Stimulated activated CD8-positive, alpha-beta memory T cell treated with anti-CD3 and anti-CD28 coated beads, Interleukin-4, amount 100 ng/mL, for 1 hour (primary cell): ENCODE data around the gene RPS2.
"Not testable (repeated sequence)": the region's sequence is repeated elsewhere in the genome, so short reads cannot be mapped to it uniquely, and the experiment has no call there.

Experiments
- DNase-seq, 2 donors: peaks; one replicate each; pipeline ENCODE4 v3.0.0-alpha.2; 2020; ENCODE audit warnings: low read depth in 2 of 2, low spot score in 1 of 2

Gene RPS2

DNA sequence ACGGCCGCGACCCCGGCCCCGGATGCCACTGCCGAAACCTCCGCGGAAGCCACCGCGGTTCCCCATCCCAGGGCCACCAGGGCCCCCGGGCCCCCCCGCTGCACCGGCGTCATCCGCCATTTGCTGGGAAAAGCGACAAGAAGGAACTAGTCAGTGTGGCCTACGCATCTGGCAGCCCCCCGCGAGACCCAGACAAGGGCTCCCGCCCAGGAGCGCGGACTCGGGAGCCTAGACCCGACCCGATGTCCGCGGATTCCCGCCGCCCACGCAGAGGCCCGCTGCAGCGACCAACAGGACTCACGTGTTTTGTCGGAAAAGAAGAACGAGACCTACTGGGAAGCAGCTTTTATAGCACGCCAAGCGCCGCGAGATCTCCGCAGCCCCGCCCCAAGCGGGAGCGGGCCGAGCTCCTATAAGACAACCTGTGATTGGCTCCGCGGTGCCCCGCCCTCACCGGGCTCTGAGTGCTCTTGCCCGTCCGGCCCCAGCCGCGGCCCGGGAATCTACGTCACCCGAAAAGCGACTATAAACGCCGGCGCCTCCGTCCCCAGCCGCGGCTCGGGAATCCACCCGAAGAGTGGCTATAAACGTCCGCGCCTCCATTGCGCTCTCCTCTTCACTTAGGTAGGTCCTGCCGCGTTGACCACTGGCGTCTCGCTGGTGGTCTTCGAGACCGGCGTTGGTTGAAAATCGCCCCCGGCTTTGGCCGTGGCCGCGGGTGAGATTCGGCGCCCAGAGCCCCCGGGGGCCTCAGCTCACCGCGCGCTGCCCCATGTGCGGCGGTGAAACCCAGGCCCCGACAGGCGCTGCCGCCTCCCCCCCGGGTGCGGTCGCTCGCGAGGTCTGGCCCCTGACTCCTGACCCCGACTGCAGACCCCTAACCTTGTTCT is at the start of gene RPS2:
TSS of gene RPS2 (minus strand) at position 321 of the 890 bp plus-strand sequence. CDS start at position 120, 201 bp downstream.
- peak; percentile 92 to 95 for DNase-seq

DNA sequence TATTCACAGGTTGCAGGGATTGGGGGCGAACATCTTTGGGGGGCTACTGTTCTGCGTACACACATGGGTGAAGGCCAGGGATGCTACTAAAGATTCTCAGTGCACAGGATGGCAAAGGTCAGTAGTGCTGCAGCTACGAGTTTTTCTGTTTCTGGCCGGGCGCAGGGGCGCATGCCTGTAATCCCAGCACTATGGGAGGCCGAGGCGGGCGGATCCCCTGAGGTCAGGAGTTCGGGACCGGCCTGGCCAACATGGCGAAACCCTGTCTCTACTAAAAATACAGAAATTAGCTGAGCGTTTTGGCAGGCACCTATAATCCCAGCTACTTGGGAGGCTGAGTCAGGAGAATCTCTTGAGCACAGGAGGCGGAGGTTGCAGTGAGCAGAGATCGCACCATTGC is 48.9 kb upstream of the RPS2 start:
- no peak for DNase-seq

DNA sequence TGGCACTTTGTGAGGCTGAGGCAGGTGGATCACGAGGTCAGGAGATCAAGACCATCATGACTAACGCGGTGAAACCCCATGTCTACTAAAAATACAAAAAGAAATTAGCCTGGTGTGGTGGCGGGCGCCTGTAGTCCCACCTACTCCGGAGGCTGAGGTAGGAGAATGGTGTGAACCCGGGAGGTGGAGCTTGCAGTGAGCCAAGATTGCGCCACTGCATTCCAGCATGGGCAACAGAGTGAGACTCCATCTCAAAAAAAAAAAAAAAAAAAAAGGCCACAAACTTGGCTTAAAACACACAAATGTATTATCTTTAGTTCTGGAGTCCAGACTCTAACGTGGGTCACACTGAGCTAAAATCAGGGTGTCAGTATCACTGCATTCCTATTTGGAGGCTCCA is 47.1 kb upstream of the RPS2 start:
- DNase-seq: not testable (repeated sequence)

DNA sequence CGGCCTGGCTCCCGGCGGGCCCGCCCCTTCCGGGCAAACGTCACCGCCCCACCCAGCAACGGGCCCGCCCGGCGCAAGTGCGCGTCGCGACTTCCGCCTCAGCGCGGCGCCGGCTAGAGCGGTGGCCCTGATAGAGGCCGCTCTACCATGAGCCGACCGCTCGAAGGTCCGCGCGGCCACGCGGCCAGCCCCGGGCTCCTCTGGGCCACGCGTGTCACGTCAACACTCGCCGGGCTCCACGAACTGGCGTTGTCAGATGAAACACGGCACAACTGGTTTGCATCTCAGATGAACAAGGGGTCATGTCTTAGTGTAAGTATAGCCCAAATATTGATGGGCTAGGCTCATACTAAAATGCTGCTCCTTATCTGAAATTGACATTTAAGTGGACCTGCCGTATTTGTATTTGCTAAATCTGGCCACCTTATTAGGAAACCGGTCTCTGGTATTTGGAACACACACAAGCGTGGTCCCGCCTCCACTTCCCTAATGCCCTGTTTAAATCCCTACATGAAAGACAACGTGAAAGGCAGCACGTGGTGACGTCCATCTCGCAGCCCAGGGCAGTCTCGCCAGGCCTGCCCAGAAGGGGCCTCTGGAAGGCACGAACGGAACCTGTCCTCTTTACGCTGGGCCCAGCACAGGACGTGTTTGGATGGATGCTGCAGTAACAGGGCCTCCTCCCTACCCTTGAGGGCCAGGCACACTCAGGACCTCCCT is 45.3 kb upstream of the RPS2 start, which contains the start of gene ZNF598:
TSS of gene ZNF598 (minus strand) at position 31 of the 720 bp plus-strand sequence.
- peak in 1 of 2 donors; percentile 60 for DNase-seq

DNA sequence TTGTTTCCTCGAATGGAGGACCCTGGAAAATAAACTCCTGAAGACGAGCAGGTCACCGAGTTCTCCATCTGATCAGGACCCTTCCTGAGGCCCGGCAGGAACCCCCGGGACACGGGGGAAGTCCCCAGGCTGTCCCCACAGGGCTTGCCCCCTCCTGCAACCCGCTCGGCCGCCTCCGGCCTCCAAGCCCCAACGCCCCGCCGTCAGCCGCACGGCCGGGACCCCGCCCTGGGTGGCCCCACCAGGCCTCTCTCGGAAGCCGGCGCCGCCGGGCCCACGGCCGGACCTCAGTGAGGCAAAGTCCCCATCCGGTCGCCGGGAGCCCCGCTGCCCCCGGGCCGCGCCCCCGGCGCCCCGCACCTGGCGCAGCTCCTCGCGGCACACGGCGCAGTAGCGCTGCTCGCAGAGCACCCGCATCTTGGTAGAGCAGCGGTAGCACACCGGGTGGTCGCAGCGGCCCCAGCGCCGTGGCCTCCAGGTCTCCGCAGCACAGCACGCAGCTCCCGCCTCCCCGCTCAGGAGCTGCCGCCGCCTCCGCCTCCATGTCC is 44.6 kb upstream of the RPS2 start:
- DNase-seq: no peak

DNA sequence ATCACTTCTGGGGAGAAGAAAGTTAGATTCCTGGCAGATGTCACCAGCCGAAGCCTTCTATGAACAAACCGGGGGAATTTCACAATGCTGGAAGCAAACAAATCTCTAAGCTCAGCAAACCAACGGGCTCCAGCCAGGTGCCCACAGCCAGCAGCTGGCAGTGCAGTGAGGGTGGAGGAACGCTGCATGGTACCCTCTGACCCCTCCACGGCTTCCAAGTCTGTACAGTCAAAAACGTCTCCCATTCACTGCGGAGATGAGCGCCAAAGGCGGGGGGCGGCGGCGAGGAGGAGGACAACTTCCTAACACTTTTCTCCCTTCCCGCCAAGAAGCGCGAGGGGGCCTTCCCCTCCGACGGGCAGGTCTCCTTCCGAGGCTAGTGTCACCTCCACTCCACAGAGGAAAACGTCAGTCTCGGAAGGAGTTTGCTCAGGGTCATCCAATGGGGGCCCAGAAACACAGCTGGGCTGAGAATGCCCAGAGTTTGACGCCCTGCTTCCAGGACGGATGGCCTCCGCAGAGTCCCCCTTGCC is 44.1 kb upstream of the RPS2 start:
- no peak for DNase-seq

DNA sequence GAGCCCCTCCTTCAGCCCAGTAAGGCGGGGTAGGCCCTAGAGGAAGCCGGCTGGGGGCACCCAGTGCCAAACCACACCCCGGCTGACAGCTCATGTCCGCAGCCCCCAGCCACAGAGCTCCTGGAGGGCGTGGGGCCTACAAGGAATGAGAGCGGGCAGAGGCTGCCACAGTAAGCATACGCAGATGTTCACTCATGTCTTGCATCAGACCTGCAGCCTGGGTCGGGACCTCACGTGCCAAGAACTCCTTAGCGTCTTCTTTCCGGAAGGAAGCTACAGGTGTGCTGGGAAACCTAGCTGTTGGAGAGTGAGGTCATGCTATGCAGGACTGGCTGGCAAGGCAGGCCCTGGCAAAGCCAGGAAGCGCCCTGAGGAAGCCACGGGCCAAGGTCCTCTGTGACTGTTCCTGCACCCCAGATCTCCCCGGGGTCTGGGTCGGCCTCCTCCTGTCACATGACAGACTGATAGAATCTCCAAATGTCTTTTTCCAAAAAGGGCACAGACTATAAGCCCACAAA is 43.4 kb upstream of the RPS2 start:
- no peak for DNase-seq

DNA sequence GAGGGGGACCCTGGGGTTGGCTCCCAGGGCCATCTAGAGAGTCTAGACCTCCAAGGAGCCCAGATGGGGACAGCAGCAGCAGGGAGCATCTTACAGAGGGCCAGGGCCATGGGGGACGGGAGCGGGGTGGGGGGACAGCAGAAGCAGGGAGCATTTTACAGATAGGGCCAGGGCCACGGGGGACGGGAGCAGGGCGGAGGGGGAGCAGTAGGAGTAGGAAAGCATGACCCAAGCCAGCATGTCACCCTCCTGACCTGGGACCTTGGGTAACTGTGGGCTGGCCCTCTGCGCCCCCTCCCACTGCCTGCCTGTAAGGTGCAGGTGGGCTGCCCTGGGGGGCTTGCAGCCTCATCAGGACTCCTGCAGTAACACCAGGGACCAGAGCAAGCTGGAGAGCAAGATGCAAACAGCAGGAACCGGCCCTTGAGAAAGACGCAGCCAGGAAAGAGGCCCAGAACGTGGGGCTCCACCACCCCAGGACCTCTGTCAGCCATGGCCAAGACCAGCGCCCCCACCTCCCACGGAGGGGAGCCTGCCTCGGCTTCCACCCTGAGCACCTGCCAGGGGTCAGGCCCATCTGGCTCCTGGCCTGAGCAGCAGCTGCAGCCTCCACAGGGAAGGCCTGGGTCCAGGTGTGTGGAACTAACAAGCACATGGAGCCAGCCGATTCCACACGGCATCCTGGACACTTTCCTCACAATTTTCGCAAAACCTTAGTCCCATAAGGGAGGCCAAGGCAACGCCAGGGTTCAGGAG is 42.6 kb upstream of the RPS2 start:
- no peak for DNase-seq

DNA sequence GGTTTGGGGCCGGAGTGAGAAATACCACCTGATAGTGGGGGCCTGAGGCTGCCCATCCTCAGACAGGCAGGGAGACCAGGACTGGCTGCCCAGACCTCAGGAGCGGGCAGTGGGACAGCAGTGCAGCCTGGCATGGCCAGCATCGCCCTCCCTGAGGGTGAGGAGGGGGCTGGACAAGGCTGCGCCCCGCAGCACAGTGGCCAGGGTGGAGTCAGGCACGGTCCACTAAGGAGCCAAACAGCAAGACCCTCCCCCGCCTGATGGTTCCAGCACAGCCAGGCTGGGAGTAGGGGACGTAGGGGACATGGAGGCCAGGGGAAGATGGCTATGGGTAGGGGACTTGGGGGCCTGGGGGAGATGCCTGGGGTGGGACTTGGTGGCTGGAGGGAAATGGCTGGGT is 41.7 kb upstream of the RPS2 start:
- DNase-seq: no peak

DNA sequence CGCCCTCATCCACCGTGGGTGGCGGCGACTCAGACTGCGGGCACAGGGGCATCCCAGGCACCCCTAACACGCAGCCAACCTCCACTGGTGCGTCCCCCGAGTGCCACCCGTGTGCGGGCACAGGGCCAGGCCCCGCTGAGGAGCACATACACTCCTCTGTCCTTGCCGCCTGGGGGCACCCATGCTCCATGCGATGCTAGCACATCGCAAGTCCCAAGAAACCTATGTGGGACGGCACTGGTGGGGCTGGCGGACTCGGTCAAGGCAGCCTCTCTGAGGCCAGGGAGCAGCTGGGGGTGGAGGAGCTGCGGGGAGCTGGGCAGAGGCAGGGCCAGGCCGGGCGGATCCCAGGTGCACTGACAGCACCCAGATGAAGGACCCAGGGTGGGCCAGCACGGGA is 41.0 kb upstream of the RPS2 start:
- DNase-seq: no peak

DNA sequence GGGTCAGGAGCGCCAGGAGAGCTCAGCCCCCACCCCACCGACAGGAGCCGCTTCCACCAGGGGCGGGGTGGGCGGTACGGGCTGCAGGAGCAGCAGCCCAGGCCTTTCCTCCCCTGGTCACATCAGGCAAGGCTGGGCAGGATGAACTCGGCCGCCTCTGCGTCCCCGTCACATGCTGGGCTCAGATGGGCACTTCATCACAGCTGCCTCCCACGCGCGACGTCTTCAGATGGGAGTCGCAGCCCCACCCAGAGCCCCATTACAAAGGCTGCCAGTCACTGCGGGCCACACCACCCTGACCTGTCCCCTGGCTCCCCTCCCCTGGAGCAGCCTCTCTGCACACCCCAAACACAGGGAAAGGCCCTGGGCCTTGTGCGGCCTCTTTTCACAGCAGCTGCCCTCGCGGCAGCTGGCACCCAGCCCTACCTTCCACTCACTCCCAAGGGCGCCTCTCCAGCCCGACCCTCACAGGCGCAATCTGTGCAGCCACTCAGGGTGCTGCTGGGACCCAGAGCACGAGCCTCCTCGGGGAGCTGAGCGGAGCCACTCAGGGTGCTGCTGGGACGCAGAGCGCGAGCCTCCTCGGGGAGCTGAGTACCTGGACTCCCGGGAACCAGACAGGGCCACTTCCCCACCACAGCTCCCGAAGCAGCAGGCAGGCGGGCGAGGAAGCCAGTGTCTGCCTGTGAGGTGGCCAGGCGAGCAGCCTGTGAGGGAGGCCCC is 40.3 kb upstream of the RPS2 start:
- DNase-seq: no peak

DNA sequence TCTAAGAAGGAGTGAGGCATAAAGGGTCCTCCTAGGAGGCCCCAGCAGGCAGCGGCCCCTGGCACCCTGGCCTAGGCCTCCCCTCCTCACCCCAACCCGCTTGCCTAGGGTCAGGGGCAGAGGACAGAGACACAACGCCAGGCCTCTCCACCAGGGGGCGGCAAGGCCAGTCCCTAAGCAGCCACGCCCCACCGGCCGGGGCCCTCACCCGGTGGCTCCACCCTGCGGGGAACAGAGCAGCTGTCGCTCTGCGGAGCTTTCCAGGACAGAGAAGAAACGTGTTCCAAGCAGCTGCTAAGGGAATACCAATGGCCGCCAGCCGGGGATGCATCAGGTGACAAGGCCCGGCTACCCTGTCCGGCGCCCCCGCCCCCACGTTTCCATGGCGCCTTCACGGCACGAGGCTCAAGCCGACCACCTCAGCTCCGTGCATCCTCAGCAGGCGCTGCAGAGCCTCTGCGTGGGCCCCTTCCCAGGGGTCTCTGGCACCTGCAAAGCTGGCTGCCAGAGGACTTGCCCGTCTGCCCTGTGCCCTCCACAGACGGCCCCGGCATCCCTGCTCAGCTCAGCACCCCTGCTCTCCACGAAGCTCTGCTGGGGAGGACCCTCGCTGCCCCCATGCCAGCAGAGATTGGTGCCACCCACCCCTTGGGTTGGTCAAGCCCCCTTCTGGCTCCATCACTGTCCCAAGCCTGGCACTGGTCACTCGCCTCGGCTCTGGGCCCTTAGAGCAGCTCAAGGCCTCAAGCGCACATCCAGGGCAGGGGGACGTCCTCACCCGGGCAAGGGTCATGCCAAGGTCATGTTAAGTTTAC is 39.4 kb upstream of the RPS2 start:
- DNase-seq: peak in 1 of 2 donors; percentile 66

DNA sequence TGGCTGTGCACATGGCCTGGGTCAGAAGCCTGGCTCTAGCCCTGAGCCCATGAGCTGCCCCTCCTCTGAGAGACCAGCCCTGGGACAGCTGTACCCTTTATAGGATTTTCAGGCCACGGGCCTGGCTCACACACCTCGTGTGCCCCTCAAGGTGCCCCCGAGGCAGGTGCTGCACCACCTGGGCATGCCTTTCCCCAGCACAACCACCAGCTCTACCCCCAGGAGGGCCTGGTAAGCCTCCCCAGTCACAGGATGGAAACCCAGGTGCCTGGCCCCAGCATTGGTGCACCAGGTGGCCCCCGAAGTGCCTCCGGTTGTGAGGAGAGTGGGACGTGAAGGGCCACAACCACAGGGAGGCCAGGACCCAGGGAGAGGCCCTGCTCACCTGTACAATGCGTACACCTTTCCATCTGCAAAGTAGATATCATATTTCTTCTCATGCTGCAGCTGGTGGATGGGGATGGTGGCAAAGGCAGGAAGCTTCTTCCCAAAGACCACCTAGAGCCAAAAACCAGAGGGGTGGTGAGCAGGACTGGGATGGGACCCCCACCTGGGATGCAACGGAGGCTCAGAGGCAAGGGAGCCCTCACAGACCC is 38.7 kb upstream of the RPS2 start:
- no peak for DNase-seq

DNA sequence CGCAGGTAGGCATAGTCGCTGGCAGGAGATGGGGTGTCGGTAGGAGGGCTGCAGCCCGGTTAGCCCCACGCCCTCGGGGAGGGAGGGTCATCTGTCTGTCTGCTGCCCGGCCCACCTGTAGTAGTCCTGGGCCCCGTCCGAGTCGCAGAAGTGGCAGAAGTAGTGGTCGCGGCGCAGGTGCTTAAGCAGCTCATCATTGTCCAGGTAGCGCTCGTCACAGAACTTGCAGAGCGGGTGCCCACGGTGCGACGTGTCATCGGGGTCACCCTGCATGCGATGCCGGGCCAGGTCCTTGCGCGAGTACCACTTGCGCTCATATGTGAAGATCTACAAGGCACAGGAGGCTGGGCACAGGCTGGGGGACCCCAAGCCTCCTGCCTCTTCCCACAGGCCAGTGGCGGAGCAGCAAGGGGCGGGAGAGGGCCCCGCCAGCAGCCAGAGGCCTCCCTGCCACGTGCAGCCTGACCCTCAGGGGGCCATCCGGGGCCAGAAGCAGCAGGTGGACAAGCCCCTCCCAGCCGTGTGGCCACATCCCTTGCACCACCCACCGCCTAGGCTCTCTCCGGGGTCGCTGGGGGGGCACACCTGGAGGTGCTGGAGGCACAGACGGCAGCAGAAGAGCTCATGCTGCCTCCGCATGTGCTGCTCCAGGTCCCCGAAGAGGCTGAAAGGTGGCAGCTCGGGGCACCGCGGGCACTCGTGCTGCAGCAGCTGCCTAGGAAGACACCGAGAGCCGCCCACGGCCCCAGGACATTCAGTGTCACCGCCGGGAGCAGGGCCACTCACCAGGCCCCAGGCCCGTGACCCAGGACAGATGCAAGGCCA is 38.0 kb upstream of the RPS2 start:
- DNase-seq: no peak

DNA sequence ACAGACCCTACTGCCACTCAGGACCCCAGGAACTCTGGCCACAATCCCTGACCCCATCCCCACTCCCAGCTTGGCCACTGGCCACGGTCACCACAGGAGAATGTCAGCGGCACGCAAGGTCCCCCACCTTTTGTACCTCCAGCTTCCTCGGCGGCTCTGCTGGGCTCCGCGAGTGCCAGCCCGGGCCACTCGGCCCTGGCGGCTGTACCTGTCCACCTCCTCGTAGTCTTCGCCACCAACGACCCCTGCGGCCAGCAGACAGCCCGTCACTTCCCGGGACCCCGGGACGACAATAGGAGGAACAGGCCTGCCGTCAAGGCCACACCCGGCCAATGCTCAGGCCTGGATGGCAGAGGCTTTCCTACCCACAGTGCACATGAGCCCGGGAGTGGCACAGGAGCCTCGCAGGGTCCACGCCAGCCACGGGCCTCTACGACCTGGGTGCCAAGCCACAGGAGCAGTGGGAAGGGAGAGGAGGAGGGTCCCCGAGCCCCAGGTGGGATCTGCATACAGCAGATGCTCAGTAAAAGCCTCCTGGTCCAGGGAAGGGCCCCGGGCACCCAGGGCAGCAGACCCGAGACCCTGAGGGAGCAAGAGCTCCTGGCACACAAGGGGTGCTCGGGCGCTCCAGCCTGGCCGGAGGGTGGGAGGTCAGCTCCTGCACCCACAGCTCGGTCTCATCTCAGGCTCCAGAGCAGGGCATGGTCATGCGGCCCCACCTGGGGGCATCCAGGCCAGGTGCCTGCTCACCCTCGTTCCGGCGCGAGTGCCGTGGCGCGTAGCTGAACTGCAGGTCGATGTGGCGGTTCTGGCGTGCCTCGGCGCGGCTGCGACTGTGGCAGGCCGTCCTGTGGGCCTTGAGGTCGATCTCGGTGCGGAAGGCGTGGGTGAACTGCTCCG is 37.1 kb upstream of the RPS2 start:
- DNase-seq: no peak

DNA sequence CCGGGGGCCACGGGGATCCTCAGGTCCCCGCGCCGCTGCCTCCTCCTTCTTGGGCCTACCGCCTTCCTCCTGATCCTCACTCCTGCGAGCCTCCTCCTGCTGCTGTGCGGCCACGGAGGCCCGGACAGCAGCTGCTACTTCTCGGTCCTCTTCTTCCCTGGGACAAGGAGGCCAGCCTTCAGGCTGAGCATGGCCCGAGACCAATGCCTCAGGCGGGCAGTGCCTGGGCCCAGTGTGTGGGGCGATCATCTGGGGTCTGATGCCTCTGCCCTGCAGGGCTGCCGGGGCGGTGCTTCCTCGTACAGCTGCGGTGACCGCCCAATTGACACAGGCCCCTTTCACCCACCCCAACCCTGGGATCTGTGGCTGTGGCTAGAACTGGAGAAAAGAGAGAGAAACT is 36.4 kb upstream of the RPS2 start:
- no peak for DNase-seq
